Transverse colon (tissue), 4 donors: Measurements from ENCODE around the gene CHRD.

Experiments
- CTCF ChIP-seq, 5 experiments: fragments of 200-600 bp in 3 of 5; fragments of 450-650 bp in 2 of 5; sonication (generic) in 3 of 5; IDR thresholded peaks; 1 replicate in 2 of 5; 2 replicates in 3 of 5; pipeline ENCODE4 v1.5.1; 2016 to 2017; ENCODE audit warnings: antibody characterized with exemption in 5 of 5, inconsistent platforms in 3 of 5, mild to moderate bottlenecking in 2 of 5, moderate library complexity in 1 of 5
- EP300 ChIP-seq: sonication (generic); formaldehyde crosslinking; IDR thresholded peaks from one replicate; pipeline ENCODE4 v1.6.1; 2017; ENCODE audit warnings: antibody characterized with exemption, low read depth
- POLR2A ChIP-seq: fragments of 450-650 bp; IDR thresholded peaks from one replicate; pipeline ENCODE4 v1.6.1; 2016; ENCODE audit warnings: antibody characterized with exemption, mild to moderate bottlenecking, moderate library complexity
- POLR2AphosphoS5 ChIP-seq, 3 donors: sonication (generic); formaldehyde crosslinking; IDR thresholded peaks; one replicate each; pipeline ENCODE4 v1.6.1; 2016; ENCODE audit warnings: antibody characterized with exemption in 3 of 3

- no peak for TF ChIP-seq POLR2A
- no peak for TF ChIP-seq CTCF (IDR thresholded peaks at IDR 0.05)
- no peak for TF ChIP-seq POLR2AphosphoS5 (IDR thresholded peaks at IDR 0.05)
- no peak for TF ChIP-seq EP300
Observed at GRCh38 chr3:184399410-184399809, 19.6 kb downstream of the CHRD start.
